H1 (cell line): ENCODE measurements around the gene ATP5F1E.

ENCODE experiments used
- ASH2L ChIP-seq: fragments of 200-600, 300-600 bp; sonication (generic); IDR thresholded peaks from one replicate; pipeline ENCODE4 v1.7.1; 2017; ENCODE audit warnings: low read length
- CEBPB ChIP-seq: IDR thresholded peaks from 2 replicates; pipeline ENCODE4 v1.6.1; 2012; ENCODE audit warnings: low read depth, low read length
- CTCF ChIP-seq, 3 experiments: IDR thresholded peaks; 1 replicate in 2 of 3; 2 replicates in 1 of 3; pipeline versions ENCODE4 v1.5.1 to v1.6.1; 2011; ENCODE audit warnings: low read length in 3 of 3, mild to moderate bottlenecking in 3 of 3, inconsistent platforms in 2 of 3, low read depth in 1 of 3, moderate library complexity in 1 of 3; ENCODE audit not compliant: insufficient read depth in 1 of 3; ENCODE audit errors: control extremely low read depth in 1 of 3
- EP300 ChIP-seq, 2 experiments: IDR thresholded peaks; 1 replicate in 1 of 2; 2 replicates in 1 of 2; pipeline ENCODE4 v1.6.1; 2011 to 2012; ENCODE audit warnings: low read depth in 2 of 2, low read length in 2 of 2, mild to moderate bottlenecking in 2 of 2, borderline replicate concordance in 1 of 2, inconsistent platforms in 1 of 2, moderate library complexity in 1 of 2
- EZH2 ChIP-seq: fragments of 200-600 bp; sonication (generic); IDR thresholded peaks from 2 replicates; pipeline ENCODE4 v1.7.1; 2012; ENCODE audit warnings: low read depth, mild to moderate bottlenecking, moderate library complexity, low read length, inconsistent platforms; ENCODE audit not compliant: severe bottlenecking
- MAX ChIP-seq: IDR thresholded peaks from 2 replicates; pipeline ENCODE4 v1.6.1; 2012; ENCODE audit warnings: inconsistent platforms
- PHF8 ChIP-seq: fragments of 200-600 bp; sonication (generic); conservative IDR thresholded peaks from 2 replicates; pipeline ENCODE4 v1.7.1; 2012; ENCODE audit warnings: low read depth, mild to moderate bottlenecking, inconsistent platforms, low read length, moderate library complexity
- POLR2A ChIP-seq, 2 experiments: IDR thresholded peaks; 1 replicate in 1 of 2; 2 replicates in 1 of 2; pipeline ENCODE4 v1.6.1; 2011; ENCODE audit warnings: low read depth in 2 of 2, low read length in 2 of 2, mild to moderate bottlenecking in 2 of 2; ENCODE audit errors: control extremely low read depth in 1 of 2
- POLR2AphosphoS5 ChIP-seq: IDR thresholded peaks from 2 replicates; pipeline ENCODE4 v1.6.1; 2011; ENCODE audit warnings: low read depth, low read length
- RAD21 ChIP-seq, 2 experiments: IDR thresholded peaks in 1 of 2; conservative IDR thresholded peaks in 1 of 2; 2 replicates each; pipeline ENCODE4 v1.6.1; 2011; ENCODE audit warnings: low read depth in 2 of 2, low read length in 2 of 2, improper control_type of control experiment in 1 of 2, inconsistent platforms in 1 of 2, mild to moderate bottlenecking in 1 of 2, moderate library complexity in 1 of 2
- RFX5 ChIP-seq: IDR thresholded peaks from 2 replicates; pipeline ENCODE4 v1.6.1; 2011; ENCODE audit warnings: low read depth, low read length, improper control_type of control experiment, borderline replicate concordance
- USF2 ChIP-seq: IDR thresholded peaks from 2 replicates; pipeline ENCODE4 v1.6.1; 2011; ENCODE audit warnings: low read length, improper control_type of control experiment
- YY1 ChIP-seq: IDR thresholded peaks from 2 replicates; pipeline ENCODE4 v1.6.1; 2011; ENCODE audit warnings: low read depth, mild to moderate bottlenecking, low read length

- TF ChIP-seq EP300 (IDR thresholded peaks at IDR 0.05; ENCODE audit: borderline replicate concordance in 1 of 2, low read depth in 2 of 2, low read length in 2 of 2) (no peak), CTCF (IDR thresholded peaks at IDR 0.05; ENCODE audit: control extremely low read depth in 1 of 3, insufficient read depth in 1 of 3, low read depth in 1 of 3, low read length in 3 of 3) (no peak), RFX5 (no peak), RAD21 (IDR thresholded peaks at IDR 0.05 in 1 of 2, conservative IDR thresholded peaks at IDR 0.05 in 1 of 2; ENCODE audit: low read depth in 2 of 2, low read length in 2 of 2) (no peak), POLR2AphosphoS5 (no peak), CEBPB (no peak), MAX (no peak), POLR2A (IDR thresholded peaks at IDR 0.05; ENCODE audit: control extremely low read depth in 1 of 2, low read depth in 2 of 2, low read length in 2 of 2) (no peak), ASH2L (no peak), EZH2 (no peak), YY1 (no peak), USF2 (no peak), PHF8 (no peak)
These were observed 32.1 kb upstream of the ATP5F1E start for GRCh38 chr20:59064214-59064722.
